GM12873 (cell line): Measurements from ENCODE around the gene HTR1D.

ENCODE experiments used
- TF ChIP-seq, protein P1 (sequence below): IDR thresholded peaks from 2 replicates; pipeline ENCODE4 v1.5.1; 2012; ENCODE audit warnings: low read depth, mild to moderate bottlenecking, moderate library complexity, low read length, control low read depth; ENCODE audit not compliant: insufficient read depth; ENCODE audit errors: missing control alignments

Gene HTR1D

DNA sequence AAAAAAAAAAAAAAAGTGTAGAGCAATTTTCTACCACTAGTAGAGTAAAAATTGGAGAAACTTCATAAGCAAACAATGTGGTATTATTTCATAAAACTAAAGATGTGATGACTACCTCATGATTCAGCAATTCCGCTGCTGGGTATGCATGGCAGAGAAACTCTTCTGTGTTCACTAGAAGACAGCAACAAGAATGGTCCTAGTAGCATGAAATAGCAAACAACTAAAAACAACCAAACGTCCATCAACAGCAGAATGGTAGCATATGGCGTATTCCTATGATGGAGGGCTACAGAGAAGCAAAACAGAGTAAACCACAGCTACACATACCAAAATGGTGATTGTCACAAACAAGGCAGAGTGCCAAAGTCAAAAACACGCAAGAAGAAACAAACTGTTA, 18.9 kb downstream of the HTR1D start:
- TF ChIP-seq, protein P1, sequence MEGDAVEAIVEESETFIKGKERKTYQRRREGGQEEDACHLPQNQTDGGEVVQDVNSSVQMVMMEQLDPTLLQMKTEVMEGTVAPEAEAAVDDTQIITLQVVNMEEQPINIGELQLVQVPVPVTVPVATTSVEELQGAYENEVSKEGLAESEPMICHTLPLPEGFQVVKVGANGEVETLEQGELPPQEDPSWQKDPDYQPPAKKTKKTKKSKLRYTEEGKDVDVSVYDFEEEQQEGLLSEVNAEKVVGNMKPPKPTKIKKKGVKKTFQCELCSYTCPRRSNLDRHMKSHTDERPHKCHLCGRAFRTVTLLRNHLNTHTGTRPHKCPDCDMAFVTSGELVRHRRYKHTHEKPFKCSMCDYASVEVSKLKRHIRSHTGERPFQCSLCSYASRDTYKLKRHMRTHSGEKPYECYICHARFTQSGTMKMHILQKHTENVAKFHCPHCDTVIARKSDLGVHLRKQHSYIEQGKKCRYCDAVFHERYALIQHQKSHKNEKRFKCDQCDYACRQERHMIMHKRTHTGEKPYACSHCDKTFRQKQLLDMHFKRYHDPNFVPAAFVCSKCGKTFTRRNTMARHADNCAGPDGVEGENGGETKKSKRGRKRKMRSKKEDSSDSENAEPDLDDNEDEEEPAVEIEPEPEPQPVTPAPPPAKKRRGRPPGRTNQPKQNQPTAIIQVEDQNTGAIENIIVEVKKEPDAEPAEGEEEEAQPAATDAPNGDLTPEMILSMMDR: no peak

DNA sequence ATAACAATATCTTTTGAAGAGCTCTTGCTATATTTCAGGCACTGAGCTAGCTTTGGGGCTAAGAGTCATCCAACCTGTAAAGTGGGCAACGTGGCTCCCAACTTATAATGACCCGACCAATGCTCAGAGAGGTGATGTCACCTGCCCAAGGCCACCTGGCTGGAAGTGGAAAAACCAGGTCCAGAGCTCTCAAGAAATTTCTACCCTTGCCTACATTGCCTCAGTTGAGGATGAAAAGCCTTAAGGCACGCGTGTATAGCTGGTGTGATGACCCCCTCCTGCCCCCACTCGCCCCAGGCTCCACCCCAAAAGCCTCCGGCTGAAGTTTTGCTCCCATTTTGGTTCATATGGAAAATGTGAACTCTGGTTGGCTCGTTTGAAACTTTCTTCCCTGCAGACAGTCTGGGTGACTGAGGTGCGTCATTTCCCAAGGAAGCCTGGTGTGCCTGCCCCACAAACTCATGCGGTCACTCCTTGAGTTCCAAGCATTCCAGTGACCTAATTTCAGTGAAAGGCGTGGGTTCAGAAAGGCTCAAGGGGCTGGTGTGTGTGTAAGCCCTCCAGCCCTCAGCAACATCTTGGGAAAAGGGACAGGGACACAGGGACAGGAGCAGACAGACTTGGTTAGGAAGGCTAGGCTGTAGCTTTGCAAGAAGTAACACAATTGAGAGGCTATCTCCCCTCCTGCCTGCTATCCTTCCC, 20.5 kb downstream of the HTR1D start:
- TF ChIP-seq, protein P1: no peak

DNA sequence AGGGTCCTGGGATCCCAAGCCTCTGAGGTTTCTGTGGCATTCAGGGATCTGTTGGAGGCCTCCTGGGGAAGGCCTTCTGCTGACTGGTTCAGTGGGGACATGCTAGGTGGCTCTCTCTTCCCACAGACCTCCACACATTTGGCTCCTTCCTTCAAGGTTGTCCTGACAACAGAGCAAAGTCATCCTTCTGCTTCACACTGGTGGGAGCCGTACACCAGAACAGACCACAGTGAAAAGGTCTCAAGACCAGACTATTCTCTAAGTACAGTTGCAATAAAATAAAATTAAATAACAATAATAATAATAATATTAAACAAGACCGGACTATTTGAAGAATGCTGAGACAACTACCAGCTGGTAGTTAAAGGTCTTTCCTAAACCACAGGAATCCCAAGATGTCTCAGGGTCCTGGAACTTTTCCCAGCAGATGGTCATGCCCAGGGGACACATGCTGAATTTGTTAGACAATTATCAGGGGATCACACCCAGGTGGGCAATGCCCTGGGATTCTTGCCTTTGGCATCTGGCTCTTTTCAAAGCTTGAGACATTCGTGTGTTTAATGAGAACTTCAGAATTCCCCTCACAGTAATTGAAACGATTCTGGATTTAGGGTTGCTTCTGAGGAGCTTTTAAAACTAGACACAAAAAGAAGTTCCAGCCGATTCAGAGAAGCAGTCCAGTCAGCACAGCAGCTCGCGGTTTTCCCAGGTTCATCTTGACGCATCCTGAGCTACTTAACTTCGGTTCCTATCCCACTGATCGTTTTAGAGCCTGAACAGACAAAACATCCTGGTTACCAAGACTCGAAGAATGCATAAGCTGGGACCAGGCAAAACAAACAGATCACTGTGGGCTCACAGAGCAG, 22.9 kb downstream of the HTR1D start:
- TF ChIP-seq, protein P1: no peak

DNA sequence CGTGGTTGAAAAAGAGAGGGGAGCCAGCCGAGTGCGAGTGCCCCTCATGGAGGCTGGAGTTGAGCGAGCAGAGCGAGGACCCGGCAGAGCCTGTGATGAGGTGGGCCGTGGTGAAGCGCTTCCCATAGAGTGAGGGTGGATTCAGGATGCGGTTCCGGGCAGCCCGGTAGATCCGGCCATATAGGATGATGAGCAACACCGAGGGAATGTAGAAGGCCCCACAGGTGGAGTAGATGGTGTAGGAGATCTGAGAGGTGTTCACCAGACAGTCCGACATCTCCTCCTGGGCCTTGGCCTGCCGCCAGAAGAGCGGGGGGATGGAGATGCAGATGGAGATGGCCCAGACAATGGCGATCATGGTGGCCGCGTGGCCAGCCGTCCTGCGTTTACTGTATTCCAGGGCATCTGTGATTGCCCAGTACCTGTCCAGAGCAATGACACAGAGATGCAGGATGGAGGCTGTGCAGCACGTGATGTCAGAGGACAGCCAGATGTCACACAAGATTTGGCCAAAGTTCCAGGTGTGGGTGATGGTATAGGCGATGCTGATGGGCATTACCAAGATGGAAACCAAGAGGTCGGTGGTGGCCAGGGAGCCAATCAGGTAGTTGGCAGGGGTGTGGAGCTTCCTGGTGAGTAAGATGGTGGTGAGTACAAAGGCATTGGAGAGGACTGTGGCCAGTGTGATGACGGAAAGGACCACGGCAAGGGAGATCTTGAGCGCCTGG, 23.7 kb downstream of the HTR1D start:
- TF ChIP-seq, protein P1: no peak

DNA sequence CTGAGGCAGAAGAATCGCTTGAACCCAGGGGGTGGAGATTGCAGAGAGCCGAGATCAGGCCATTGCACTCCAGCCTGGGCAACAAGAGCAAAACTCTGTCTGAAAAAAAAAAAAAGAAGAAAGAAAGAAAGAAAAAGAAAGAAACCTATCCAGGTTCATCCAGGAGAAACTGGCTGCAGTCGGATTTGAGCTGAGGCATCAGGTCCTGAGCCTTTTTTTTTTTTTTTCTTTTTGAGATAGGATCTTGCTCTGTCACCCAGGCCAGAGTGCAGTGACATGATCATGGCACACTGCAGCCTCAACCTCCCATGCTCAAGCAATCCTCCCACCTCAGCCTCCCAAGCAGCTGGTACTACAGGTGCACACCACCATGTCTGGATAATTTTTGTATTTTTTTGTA, 26.1 kb downstream of the HTR1D start:
- TF ChIP-seq, protein P1: no peak

DNA sequence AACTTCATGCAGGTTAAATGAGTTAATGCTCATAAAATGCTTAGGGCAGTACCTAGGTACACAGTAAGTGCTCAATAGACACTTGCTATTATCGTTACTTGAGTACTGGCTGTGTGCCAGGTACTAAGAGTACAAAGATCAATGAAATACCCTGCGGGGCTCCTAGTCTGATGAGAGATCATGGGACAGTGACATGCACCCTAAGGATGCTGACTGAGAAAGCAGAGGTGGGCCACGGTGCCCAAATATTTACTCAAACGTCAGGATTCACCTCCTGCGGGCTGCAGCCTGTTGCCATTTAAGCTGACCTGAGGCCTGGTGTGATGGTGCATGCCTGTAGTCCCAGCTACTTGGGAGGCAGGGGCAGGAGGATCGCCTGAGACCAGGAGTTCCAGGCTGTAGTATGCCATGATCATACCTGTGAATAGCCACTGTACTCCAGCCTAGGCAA, 28.8 kb downstream of the HTR1D start:
- TF ChIP-seq, protein P1: no peak

DNA sequence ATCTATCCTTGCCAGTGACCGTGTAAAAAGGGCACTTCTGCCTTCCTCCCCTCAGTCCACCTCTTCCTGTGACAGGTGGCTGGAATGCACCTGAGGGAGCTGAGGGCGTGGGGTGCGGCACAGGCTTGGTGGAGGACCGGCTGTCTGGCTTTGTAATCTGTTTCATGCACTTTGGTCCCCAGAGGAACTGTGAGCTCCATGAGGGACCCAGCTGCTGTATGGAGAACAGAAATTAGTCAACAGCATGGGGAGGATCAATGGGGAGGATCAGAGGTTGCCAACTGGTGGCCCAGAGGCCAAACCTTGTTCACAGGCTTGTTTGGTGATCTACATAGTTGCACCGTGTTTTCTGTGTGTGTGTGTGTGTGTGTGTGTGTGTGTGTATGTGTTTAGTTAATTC, 29.7 kb downstream of the HTR1D start:
- TF ChIP-seq, protein P1: no peak
